HG03135 (cell line): Measurements from ENCODE around the gene HES4.
"Not testable (repeated sequence)": the region's sequence is repeated elsewhere in the genome, so short reads cannot be mapped to it uniquely, and the experiment has no call there.

Source experiments
- ATAC-seq: cut with Tn5 transposase; IDR thresholded peaks from one replicate; pipeline ENCODE4 v1.9.1; 2021; ENCODE audit warnings: mild to moderate bottlenecking, moderate library complexity; ENCODE audit not compliant: unreplicated experiment

Gene HES4

GRCh38 chr1:981491-981954, 18.4 kb downstream of the HES4 start:
- ATAC-seq, result no peak

- no peak for ATAC-seq
Observed at GRCh38 chr1:980602-981395, 19.1 kb downstream of the HES4 start.

GRCh38 chr1:980137-980571, 19.7 kb downstream of the HES4 start:
- ATAC-seq, result no peak

GRCh38 chr1:979744-980072, 20.2 kb downstream of the HES4 start:
- no peak for ATAC-seq

GRCh38 chr1:978835-979743, 20.8 kb downstream of the HES4 start:
- no peak for ATAC-seq

GRCh38 chr1:978069-978834, 21.6 kb downstream of the HES4 start:
- ATAC-seq, result no peak

- not testable (repeated sequence) for ATAC-seq
Observed at GRCh38 chr1:976791-977190, 23.1 kb downstream of the HES4 start.

DNA sequence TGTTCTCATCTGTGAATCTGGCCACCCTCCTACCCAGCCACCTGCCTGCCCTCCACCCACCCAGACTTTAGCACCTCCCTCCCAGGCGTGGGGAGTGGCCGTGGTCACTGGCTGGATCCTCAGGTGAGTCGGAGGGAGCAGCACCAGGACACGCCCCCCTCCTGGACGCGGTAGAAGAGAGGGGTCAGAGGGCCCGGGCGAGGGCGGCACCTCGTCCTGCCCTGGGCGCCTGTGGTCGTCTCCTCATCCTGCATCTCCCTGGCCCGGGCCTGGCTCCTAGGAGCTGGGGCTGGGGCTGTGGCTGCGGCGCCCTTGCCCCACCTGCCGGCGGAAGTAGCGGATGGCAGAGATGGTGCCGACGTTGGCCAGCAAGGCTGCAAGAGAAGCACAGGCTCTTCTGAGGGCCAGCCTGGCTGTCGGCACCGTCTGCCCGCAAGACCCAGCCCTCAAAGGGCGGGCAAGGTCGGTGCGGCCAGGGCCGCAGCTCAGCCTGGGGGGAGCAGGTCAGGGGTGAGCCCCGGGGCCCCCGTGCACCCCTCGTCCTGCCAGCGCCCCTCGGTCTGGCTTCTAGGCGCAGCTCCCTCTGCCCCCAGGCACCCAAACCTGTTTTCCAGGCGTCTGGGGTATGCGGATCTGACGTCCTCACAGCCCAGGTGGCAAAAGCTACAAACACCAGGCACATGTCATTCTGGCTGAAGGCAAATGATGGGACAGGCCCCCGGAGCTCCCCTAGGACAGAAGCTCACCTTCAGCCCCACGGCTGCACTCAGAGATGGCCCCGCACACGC, 23.8 kb downstream of the HES4 start:
- ATAC-seq, result peak; percentile 49

- no peak for ATAC-seq
Observed at GRCh38 chr1:975365-975764, 24.5 kb downstream of the HES4 start.

GRCh38 chr1:974687-975328, 25.1 kb downstream of the HES4 start:
- ATAC-seq, result no peak

- no peak for ATAC-seq
Observed at GRCh38 chr1:974293-974640, 25.6 kb downstream of the HES4 start.

DNA sequence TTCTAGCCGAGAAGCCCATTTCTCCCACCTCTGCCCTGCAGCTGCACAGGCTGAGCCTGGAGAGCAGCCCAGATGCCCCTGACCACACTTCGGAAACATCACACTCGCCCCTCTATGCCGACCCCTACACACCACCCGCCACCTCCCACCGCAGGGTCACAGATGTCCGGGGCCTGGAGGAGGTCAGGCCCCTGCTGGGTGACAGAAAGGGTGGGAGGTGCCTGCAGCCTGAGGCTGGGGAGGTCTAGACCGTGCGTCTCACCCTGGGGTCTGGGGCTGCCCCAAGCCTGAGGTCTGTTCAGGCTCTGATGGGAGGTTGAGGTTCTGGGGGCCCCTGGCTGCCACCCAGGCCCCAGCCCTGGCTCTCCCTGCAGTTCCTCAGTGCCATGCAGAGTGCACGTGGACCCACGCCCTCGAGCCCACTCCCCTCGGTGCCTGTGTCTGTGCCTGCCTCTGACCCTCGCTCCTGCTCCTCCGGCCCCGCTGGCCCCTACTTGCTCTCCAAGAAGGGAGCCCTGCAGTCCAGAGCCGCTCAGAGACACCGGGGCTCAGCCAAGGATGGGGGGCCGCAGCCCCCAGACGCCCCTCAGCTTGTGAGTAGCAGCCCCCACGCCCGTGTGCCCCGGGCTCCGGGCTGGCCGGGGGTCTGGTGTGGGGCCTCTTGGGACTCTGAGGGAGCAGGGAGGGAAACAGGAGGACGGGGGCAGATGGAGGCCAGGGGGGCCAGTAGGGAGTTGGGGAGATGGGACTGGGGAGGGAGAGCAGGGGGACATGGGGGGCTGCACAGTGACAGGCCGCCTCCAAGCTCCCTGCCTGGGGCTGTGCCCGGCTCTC, 26.2 kb downstream of the HES4 start:
- ATAC-seq, result no peak

DNA sequence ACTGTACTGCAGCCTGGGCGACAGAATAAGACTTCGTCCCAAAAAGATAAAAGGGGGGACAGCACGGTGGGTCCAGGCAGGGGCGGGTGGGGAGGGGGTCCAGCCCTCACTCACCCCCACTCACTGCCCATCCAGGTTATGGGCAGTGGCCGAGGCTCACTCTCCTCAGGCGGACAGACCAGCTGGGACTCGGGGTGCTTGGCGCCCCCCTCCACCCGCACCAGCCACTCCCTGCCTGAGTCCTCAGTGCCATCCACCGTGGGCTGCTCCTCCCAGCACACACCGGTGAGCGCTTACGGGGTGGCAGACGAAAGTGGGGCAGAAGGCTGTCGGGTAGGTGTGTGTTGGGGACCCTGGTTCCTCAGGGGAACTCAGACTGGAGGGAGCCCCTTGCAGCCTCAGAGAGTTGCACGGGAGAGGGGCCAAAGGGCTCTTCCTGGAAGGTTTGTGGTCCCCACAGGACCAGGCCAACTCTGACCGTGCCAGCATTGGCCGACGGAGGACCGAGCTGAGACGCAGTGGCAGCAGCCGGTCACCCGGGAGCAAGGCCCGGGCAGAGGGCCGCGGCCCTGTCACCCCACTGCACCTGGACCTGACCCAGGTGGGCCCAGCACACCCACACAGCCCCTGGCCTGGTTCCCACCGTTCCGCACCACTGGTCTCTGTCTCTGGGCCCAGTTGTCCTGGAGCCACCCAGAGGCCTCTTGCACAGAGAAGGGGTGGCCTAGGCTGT, 27.0 kb downstream of the HES4 start:
- ATAC-seq, result no peak

DNA sequence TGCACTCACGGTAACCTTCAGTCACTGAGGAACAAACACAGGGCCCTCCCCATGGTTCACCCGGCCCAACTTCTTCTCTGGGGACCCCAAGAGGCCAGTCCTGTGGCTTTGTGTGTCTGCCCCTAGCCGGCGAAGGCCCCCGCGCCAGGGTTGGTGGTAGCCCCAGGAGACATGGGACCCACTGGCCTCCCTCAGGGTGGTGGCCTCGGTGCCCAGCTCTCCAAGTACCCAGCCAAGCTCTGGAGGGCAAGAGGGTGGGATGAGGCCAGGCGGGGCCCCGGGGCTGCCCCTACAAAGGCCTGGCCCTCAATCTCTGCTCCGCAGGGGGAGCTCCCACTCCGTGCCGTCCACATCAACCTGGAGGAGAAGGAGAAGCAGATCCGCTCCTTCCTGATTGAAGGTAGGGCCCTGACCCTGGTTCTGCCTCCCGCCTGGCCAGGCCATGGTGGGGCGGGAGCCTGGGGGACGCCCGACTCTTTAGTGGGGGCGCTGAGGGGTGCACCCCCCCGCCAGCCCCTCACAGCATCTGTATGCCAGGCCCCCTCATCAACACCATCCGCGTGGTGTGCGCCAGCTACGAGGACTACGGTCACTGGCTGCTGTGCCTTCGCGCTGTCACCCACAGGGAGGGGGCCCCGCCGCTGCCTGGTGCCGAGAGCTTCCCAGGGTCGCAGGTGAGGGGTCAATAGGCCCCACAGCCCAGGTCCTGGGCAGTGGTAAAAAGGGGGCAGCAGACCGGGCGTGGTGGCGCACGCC, 28.0 kb downstream of the HES4 start:
- no peak for ATAC-seq

DNA sequence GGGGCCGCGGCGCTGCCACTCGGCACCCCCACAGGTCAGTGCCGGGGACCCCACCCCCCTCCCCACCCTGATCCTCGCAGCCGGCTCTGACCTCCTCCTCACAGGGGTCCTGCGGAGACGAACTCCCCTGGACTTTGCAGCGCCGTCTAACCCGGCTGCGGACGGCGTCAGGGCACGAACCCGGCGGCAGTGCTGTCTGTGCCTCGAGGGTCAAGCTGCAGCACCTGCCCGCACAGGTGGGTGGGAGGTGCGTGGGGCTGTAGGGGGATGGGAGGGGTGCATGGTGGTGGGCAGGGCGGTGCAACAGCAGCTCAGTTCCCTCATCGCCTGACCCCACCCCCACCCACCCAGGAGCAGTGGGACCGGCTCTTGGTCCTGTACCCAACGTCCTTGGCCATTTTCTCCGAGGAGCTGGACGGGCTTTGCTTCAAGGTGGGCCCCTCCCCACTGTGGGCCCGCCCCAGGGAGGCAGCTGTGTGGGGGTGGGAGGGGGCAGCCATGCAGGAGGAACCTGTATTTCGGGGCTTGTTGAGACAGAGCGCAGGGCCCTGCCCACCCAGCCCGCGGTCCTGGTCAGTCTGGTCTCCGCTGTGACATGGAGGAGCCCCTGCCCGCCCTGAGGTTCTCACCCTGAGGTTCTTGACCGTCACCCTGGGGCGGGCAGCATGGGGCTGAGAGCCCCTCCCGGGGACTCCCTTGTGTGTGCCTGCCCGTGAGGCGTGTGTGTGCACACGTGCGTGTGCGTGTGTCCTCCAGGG, 28.7 kb downstream of the HES4 start:
- ATAC-seq, result no peak

GRCh38 chr1:970242-970972, 29.5 kb downstream of the HES4 start:
- ATAC-seq, result no peak
